Middle frontal gyrus (tissue), 1 donor: ENCODE measurements around the gene MACROH2A1.

Source experiments
- DNase-seq: peaks from one replicate; pipeline ENCODE4 v3.0.0-alpha.2; 2015; ENCODE audit warnings: low spot score; ENCODE audit errors: extremely low spot score

Gene MACROH2A1

DNA sequence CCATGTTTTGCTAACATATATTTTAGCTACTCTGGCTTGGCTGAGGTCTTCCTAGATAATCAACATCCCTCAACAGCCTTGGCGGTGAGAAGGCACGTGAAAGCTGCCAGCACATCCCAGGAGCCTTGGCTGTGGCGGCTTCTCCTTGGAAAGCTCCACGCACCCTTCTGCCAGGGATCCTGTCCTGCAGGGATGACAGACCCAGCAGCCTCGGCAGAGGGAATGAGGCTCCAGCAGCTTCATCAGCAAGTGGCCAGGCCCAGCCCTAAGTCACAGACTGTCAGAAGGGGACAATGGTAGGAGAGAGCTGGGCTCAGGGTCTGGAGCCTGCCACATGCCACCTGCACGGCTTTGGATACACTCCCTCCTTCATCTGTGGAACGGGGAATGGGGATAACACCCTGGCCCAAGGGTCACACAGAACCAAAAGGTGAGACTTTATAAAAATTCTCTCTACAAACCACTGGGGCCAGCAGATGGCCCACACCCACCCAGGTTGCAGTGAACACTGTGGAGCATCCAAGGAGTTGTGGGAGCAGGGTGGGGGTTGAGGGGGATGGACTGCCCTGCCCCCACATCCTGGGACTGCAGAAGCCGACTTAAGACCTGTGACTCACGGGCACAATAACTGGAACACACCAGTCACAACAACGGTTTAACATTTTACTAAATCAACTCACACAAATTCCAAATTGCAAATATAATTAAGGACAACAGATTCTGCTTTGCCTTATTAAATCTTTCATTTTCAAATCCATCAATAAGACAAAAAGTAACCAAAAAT is 65.1 kb downstream of the MACROH2A1 start:
- DNase-seq = no peak

DNA sequence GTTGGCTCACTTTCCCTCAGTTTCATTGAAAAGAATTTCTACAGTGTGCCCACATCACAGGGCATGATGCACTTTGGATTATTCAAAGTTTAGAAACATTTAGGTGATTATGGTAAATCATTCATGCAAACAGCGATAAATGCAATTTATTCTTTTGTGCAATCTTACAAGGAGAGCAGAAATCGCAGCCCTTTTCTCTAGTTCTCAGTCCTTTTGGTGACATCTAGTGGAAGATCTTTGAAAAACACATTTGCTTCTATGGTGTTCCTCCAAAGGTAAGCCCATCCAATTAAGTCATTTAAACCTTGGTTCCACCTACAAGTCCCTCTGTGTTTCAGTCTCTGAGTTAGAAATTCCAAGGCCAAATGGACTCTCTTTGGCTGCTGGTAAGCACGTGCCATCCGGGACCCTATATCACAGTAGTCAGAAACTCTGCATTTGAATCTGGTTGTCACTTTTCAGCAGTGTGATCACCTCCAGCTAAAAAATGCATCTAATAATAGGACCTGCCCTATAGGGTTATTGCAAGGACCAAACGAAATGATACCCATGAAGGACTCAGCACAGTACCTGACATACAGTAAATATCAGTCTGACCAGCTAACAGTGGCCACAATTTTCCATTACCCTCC is 66.4 kb downstream of the MACROH2A1 start:
- peak; percentile 66 for DNase-seq

DNA sequence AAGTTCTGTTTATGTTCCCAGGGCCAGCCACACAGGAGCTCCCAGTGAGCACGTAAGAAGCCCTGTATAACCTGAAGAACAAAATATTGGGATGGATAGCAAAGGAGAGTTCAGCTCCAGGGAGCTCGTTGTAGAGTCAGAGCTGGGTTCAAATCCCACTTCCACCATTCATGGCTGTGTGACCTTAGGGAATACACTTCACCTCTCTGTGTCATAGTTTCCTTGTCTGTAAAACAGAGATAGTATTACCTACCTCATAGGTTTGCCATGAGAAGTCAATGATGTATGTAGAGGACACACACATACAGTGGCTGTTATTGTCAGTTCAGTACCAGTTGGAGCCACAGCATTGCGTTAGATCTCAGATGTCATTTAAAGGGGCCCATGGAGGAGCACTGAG is 67.4 kb downstream of the MACROH2A1 start:
- no peak for DNase-seq

- no peak for DNase-seq
These were observed 68.3 kb downstream of the MACROH2A1 start for GRCh38 chr5:135330798-135331096.

- DNase-seq = no peak
These were observed 68.9 kb downstream of the MACROH2A1 start for GRCh38 chr5:135329913-135330797.

DNA sequence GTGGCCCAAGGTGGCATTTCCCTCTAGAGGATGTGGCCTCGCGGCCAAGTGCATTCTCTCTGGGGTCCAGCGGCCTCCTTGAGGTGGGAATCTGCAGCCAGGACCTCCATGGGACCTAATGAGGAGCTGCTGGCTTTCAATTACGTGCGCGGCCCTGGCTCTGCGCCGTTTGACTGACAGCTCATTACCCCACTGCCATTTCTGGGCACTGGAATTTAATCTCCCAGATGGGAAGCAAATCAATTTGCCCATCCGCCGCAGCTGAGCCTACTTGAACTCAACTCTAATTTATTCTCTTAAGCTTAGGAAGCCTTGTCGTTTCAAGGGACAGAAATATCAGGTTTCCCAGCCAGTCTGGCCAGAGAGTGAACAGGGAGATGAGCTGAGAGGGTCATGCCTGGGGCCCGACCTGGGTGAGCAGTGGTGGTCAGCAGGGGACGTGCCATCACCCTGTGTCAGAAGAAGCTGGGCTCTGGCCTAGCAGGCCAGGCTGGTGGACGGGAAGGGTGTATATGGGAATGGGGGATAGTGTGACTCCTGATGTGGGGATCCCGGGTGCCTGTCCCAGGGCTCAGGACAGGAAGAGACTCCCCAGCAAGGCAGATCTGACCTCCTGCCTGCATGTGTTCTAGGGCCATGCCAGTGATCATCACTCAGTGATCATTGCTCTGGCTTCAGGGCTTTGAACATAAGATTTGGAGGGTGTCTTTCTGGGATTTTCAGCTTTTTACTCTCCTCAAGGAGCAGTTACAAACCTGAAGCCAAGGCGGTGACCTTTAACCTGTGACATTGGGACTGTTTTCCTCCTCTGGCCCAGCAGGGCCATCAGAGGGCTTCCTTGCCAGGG is 69.7 kb downstream of the MACROH2A1 start:
- DNase-seq = no peak

- no peak for DNase-seq
These were observed 70.8 kb downstream of the MACROH2A1 start for GRCh38 chr5:135328128-135328687.

- no peak for DNase-seq
These were observed 71.5 kb downstream of the MACROH2A1 start for GRCh38 chr5:135327429-135328127.

- DNase-seq = no peak
These were observed 72.5 kb downstream of the MACROH2A1 start for GRCh38 chr5:135326296-135327254.

DNA sequence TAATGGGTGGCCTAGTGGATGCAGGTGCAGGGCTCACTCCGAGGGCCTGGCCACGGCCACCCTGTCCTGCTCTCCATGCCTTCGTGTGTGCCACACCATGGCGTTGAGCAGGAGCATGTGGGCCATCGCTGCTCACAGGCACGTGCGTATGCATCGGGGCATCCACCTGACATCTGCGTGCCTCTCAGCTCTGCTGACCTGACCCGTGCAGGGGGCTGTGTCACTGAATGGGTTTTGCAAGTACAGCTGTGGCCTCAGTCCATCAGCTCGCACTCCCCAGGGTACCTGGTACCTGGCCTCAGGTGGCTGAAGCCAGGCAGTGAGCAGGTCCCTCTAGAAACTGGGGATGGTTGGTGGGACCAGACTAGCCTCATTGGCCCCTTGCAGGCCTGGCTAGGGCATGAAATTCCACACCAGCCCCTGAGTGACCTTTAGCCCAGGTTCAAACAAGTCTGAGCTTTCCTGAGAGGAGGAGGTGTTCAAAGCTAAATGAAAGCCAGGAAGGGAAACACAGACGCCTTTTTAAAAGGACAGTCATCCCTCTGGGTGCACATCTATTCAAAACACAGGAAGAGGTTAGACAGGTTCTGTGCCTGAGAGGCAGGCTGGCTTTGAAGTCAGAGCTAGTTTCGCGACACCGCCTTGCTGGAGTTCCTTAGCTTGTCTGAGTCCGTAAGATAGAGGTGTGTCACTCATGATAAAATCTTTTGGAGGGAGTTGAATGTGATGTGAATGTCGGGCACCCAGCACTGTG is 74.0 kb downstream of the MACROH2A1 start:
- DNase-seq = no peak

DNA sequence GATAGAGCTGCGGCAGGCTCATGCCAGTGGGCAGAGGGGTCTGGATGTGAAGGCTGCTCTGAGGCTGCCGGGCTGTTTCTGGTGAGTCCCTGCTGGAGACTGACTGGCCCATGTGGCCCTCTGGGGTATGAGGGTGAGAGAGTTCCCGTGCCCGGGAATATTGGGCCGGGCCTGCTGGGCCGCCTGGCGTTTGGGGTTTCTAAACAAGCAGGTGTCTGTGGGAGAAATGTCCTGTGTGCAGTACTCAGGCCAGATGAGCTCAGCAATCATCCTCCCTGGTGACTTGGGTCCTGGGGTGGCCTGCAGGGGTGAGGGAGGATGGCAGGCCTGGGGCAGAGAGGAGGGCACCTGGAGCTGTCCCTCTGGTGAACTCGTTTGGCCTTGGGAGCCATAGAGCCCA is 74.9 kb downstream of the MACROH2A1 start:
- no peak for DNase-seq

DNA sequence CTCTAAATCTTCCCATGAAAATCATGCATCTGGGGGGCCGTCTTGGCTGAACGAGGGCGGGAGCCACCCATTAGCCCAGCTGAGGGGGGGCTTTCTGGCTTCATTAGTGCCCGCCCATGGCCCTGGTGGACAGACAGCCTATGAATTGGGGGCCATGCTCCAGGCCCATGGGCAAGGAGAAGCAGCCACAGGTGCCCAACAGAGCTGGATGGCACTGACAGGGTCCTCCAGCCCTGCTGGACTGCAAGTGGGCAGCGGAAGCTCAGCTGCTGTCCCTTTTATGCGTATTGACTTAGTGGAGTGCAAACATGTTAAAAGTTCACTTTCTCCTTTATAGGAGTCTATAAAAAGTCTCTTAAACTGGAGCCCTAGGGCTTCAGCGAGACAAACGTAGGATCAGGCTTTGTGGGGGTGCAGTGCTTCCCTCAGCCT is 75.3 kb downstream of the MACROH2A1 start:
- no peak for DNase-seq

DNA sequence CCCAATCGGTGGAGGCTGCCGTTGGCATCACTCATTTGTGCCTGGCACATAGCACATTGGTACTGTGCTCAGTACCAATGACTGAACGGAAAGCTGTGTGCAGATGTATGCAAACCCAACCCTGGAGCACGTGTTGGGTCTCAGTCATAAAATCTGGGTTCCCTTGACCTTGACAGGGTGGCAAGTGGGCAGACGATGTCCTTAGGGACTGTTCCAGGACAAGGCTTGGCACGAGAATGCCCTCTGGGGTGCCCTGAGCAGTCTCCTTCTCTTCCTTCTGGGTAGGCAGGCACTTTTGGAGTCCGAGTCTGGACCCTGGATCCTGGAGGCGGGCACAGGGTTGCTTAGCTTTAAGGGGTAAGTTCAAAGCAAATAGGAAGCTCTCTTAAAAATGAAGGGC is 75.8 kb downstream of the MACROH2A1 start:
- DNase-seq = no peak

GRCh38 chr5:135322744-135323143 is 76.3 kb downstream of the MACROH2A1 start:
- no peak for DNase-seq

GRCh38 chr5:135322271-135322670 is 76.8 kb downstream of the MACROH2A1 start:
- no peak for DNase-seq

GRCh38 chr5:135320718-135321484 is 78.1 kb downstream of the MACROH2A1 start:
- no peak for DNase-seq

DNA sequence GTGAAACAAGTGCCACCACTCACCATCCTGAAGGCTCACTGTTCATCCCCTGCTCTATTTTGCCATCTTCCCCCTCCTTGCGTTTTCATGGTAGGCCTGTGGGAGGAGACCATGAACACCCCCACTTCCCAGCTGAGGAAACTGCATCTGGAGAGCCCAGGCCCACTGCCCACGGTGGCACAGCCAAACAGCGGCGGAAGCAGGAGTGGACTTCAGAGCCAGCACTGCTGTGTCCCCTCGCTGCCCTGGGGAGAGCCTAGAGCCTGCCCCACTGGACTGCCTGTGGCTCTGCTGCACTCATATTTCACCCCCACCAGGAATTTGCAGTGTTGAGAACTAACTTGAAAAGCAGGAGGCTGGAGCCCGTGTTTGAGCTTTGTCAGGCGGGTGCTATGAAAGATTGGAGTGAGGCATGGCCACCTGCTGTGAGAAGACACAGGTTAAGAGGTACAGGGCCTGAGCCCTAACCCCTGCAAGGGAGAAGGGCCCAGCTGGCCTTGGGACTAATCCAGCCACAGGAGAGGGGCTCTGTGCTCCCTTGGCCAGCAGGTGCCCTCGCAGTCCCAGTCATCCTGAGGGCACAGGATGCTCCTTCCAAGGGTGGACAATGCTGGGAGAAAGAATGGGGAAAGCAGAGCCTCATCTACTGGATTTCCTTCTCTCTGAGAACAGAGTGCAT is 79.0 kb downstream of the MACROH2A1 start:
- no peak for DNase-seq
